ENCODE data around the gene LRRC43.

The LRRC43 gene

GRCh38 chr12:122227341-122227740 lies 44.4 kb downstream of the LRRC43 start:
- no peak overlapping the region for H3K4me3 ChIP-seq (ENCODE audit: low read depth, low read length)
- peaks cover 16% of the 10 kb centered on the region for H3K4me1 ChIP-seq (ENCODE audit: control insufficient read depth, insufficient read depth, low read length)
- H3K9me3 ChIP-seq (ENCODE audit: control insufficient read depth, insufficient read depth, low read depth, low read length) = no peaks in the 10 kb centered on the region
- H3K9ac ChIP-seq (ENCODE audit: low read length) = no peak overlapping the region
- no peak overlapping the region for H3K27ac ChIP-seq (ENCODE audit: low read depth, low read length)
- H3K36me3 ChIP-seq (ENCODE audit: control insufficient read depth, insufficient read depth, low read length) = peaks cover 32% of the 10 kb centered on the region
- H3K27me3 ChIP-seq (ENCODE audit: control insufficient read depth, insufficient read depth, low read length) = 0 out of 2 replicates have a peak, but pooled peaks cover 4% of the 10 kb centered on the region

- Histone ChIP-seq H3K4me1 (ENCODE audit: control insufficient read depth, insufficient read depth, low read length) (peaks cover 16% of the 10 kb centered on the region), H3K4me3 (ENCODE audit: low read depth, low read length) (no peak overlapping the region), H3K36me3 (ENCODE audit: control insufficient read depth, insufficient read depth, low read length) (peaks cover 31% of the 10 kb centered on the region), H3K27me3 (ENCODE audit: control insufficient read depth, insufficient read depth, low read length) (0 out of 2 replicates have a peak, but pooled peaks cover 4% of the 10 kb centered on the region), H3K9me3 (ENCODE audit: control insufficient read depth, insufficient read depth, low read depth, low read length) (no peaks in the 10 kb centered on the region), H3K9ac (ENCODE audit: low read length) (no peak overlapping the region), H3K27ac (ENCODE audit: low read depth, low read length) (no peak overlapping the region)
Observed at GRCh38 chr12:122228092-122228491, 45.2 kb downstream of the LRRC43 start.

GRCh38 chr12:122230798-122231197 lies 47.9 kb downstream of the LRRC43 start:
- Histone ChIP-seq H3K4me3 (ENCODE audit: low read depth, low read length) (no peak overlapping the region), H3K36me3 (ENCODE audit: control insufficient read depth, insufficient read depth, low read length) (peaks cover 35% of the 10 kb centered on the region), H3K9me3 (ENCODE audit: control insufficient read depth, insufficient read depth, low read depth, low read length) (no peaks in the 10 kb centered on the region), H3K9ac (ENCODE audit: low read length) (no peak overlapping the region), H3K4me1 (ENCODE audit: control insufficient read depth, insufficient read depth, low read length) (peaks cover 6% of the 10 kb centered on the region), H3K27me3 (ENCODE audit: control insufficient read depth, insufficient read depth, low read length) (0 out of 2 replicates have a peak, but pooled peaks cover 4% of the 10 kb centered on the region), H3K27ac (ENCODE audit: low read depth, low read length) (no peak overlapping the region)

- H3K27me3 ChIP-seq (ENCODE audit: control insufficient read depth, insufficient read depth, low read length) = no peaks in the 10 kb centered on the region
Observed at GRCh38 chr12:122232691-122233090, 49.8 kb downstream of the LRRC43 start.

GRCh38 chr12:122235741-122236140 lies 52.8 kb downstream of the LRRC43 start:
- no peak overlapping the region for H3K9ac ChIP-seq (ENCODE audit: low read length)
- H3K27me3 ChIP-seq (ENCODE audit: control insufficient read depth, insufficient read depth, low read length) = no peaks in the 10 kb centered on the region
- peaks cover 46% of the 10 kb centered on the region for H3K36me3 ChIP-seq (ENCODE audit: control insufficient read depth, insufficient read depth, low read length)
- H3K4me1 ChIP-seq (ENCODE audit: control insufficient read depth, insufficient read depth, low read length) = no peaks in the 10 kb centered on the region
- H3K27ac ChIP-seq (ENCODE audit: low read depth, low read length) = no peak overlapping the region
- no peak overlapping the region for H3K4me3 ChIP-seq (ENCODE audit: low read depth, low read length)
- H3K9me3 ChIP-seq (ENCODE audit: control insufficient read depth, insufficient read depth, low read depth, low read length) = no peaks in the 10 kb centered on the region

More at GRCh38 chr12:122232691-122233090, 49.8 kb downstream of the LRRC43 start:
- H3K9ac ChIP-seq (ENCODE audit: low read length) = no peak overlapping the region
- no peaks in the 10 kb centered on the region for H3K4me1 ChIP-seq (ENCODE audit: control insufficient read depth, insufficient read depth, low read length)
- H3K36me3 ChIP-seq (ENCODE audit: control insufficient read depth, insufficient read depth, low read length) = peaks cover 41% of the 10 kb centered on the region
- H3K4me3 ChIP-seq (ENCODE audit: low read depth, low read length) = no peak overlapping the region
- no peak overlapping the region for H3K27ac ChIP-seq (ENCODE audit: low read depth, low read length)
- H3K9me3 ChIP-seq (ENCODE audit: control insufficient read depth, insufficient read depth, low read depth, low read length) = no peaks in the 10 kb centered on the region

- peaks cover 40% of the 10 kb centered on the region for H3K36me3 ChIP-seq (ENCODE audit: control insufficient read depth, insufficient read depth, low read length)
- no peak overlapping the region for H3K27ac ChIP-seq (ENCODE audit: low read depth, low read length)
- no peaks in the 10 kb centered on the region for H3K9me3 ChIP-seq (ENCODE audit: control insufficient read depth, insufficient read depth, low read depth, low read length)
- H3K4me1 ChIP-seq (ENCODE audit: control insufficient read depth, insufficient read depth, low read length) = no peaks in the 10 kb centered on the region
- H3K9ac ChIP-seq (ENCODE audit: low read length) = no peak overlapping the region
- no peaks in the 10 kb centered on the region for H3K27me3 ChIP-seq (ENCODE audit: control insufficient read depth, insufficient read depth, low read length)
- no peak overlapping the region for H3K4me3 ChIP-seq (ENCODE audit: low read depth, low read length)
Observed at GRCh38 chr12:122238861-122239260, 55.9 kb downstream of the LRRC43 start.

- H3K27ac ChIP-seq (ENCODE audit: low read depth, low read length) = no peak overlapping the region
- H3K36me3 ChIP-seq (ENCODE audit: control insufficient read depth, insufficient read depth, low read length) = peaks cover 28% of the 10 kb centered on the region
- no peak overlapping the region for H3K4me3 ChIP-seq (ENCODE audit: low read depth, low read length)
- H3K9ac ChIP-seq (ENCODE audit: low read length) = no peak overlapping the region
- no peaks in the 10 kb centered on the region for H3K4me1 ChIP-seq (ENCODE audit: control insufficient read depth, insufficient read depth, low read length)
- H3K27me3 ChIP-seq (ENCODE audit: control insufficient read depth, insufficient read depth, low read length) = no peaks in the 10 kb centered on the region
- no peaks in the 10 kb centered on the region for H3K9me3 ChIP-seq (ENCODE audit: control insufficient read depth, insufficient read depth, low read depth, low read length)
Observed at GRCh38 chr12:122243965-122244364, 61.0 kb downstream of the LRRC43 start.

GRCh38 chr12:122244565-122245371 lies 61.8 kb downstream of the LRRC43 start:
- peaks cover 33% of the 10 kb centered on the region for H3K36me3 ChIP-seq (ENCODE audit: control insufficient read depth, insufficient read depth, low read length)
- no peak overlapping the region for H3K4me3 ChIP-seq (ENCODE audit: low read depth, low read length)
- H3K27ac ChIP-seq (ENCODE audit: low read depth, low read length) = no peak overlapping the region
- H3K9me3 ChIP-seq (ENCODE audit: control insufficient read depth, insufficient read depth, low read depth, low read length) = no peaks in the 10 kb centered on the region
- no peaks in the 10 kb centered on the region for H3K27me3 ChIP-seq (ENCODE audit: control insufficient read depth, insufficient read depth, low read length)
- H3K4me1 ChIP-seq (ENCODE audit: control insufficient read depth, insufficient read depth, low read length) = no peaks in the 10 kb centered on the region
- no peak overlapping the region for H3K9ac ChIP-seq (ENCODE audit: low read length)

GRCh38 chr12:122245553-122245952 lies 62.6 kb downstream of the LRRC43 start:
- Histone ChIP-seq H3K36me3 (ENCODE audit: control insufficient read depth, insufficient read depth, low read length) (peaks cover 36% of the 10 kb centered on the region), H3K9me3 (ENCODE audit: control insufficient read depth, insufficient read depth, low read depth, low read length) (no peaks in the 10 kb centered on the region), H3K9ac (ENCODE audit: low read length) (no peak overlapping the region), H3K4me3 (ENCODE audit: low read depth, low read length) (no peak overlapping the region), H3K4me1 (ENCODE audit: control insufficient read depth, insufficient read depth, low read length) (no peaks in the 10 kb centered on the region), H3K27me3 (ENCODE audit: control insufficient read depth, insufficient read depth, low read length) (no peaks in the 10 kb centered on the region), H3K27ac (ENCODE audit: low read depth, low read length) (no peak overlapping the region)

- Histone ChIP-seq H3K9ac (ENCODE audit: low read length) (no peak overlapping the region), H3K4me1 (ENCODE audit: control insufficient read depth, insufficient read depth, low read length) (no peaks in the 10 kb centered on the region), H3K4me3 (ENCODE audit: low read depth, low read length) (no peak overlapping the region), H3K9me3 (ENCODE audit: control insufficient read depth, insufficient read depth, low read depth, low read length) (no peaks in the 10 kb centered on the region), H3K27me3 (ENCODE audit: control insufficient read depth, insufficient read depth, low read length) (no peaks in the 10 kb centered on the region), H3K36me3 (ENCODE audit: control insufficient read depth, insufficient read depth, low read length) (peaks cover 26% of the 10 kb centered on the region), H3K27ac (ENCODE audit: low read depth, low read length) (no peak overlapping the region)
Observed at GRCh38 chr12:122250047-122250446, 67.1 kb downstream of the LRRC43 start.

- Histone ChIP-seq H3K27ac (ENCODE audit: low read depth, low read length) (no peak overlapping the region), H3K9me3 (ENCODE audit: control insufficient read depth, insufficient read depth, low read depth, low read length) (no peaks in the 10 kb centered on the region), H3K4me1 (ENCODE audit: control insufficient read depth, insufficient read depth, low read length) (no peaks in the 10 kb centered on the region), H3K27me3 (ENCODE audit: control insufficient read depth, insufficient read depth, low read length) (no peaks in the 10 kb centered on the region), H3K4me3 (ENCODE audit: low read depth, low read length) (no peak overlapping the region), H3K36me3 (ENCODE audit: control insufficient read depth, insufficient read depth, low read length) (peaks cover 26% of the 10 kb centered on the region), H3K9ac (ENCODE audit: low read length) (no peak overlapping the region)
Observed at GRCh38 chr12:122250536-122250935, 67.6 kb downstream of the LRRC43 start.

Measured in HUES6 (cell line).